HL-60 (cell line): ENCODE data around the gene CACNA2D3.

Source experiments
- SPI1 ChIP-seq: IDR thresholded peaks from 2 replicates; pipeline ENCODE4 v1.6.1; 2012; ENCODE audit warnings: low read depth, mild to moderate bottlenecking, borderline replicate concordance
- TF ChIP-seq, protein P1 (sequence below): IDR thresholded peaks from one replicate; pipeline ENCODE4 v1.5.1; 2011; ENCODE audit warnings: low read length, control low read depth, inconsistent platforms; ENCODE audit not compliant: insufficient read depth

DNA sequence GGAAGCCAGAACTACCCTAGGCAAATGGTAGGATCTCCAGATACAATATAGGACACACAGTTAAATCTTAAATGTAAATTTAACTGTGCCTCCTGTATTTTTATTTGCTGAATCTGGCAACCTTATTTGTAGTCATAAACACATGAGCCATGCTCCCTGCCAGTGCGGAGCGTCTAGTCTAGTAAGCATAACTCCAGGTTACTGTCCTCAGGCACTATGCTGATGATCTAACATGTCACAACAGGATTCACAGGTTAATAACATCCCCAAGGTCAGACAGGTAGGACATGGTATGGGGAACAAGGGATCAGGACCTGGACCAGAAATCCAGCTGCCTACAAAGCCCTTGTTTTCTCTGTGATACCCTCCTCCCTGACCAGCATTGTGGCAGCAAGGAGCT, 305.1 kb downstream of the CACNA2D3 start:
- TF ChIP-seq, protein P1, sequence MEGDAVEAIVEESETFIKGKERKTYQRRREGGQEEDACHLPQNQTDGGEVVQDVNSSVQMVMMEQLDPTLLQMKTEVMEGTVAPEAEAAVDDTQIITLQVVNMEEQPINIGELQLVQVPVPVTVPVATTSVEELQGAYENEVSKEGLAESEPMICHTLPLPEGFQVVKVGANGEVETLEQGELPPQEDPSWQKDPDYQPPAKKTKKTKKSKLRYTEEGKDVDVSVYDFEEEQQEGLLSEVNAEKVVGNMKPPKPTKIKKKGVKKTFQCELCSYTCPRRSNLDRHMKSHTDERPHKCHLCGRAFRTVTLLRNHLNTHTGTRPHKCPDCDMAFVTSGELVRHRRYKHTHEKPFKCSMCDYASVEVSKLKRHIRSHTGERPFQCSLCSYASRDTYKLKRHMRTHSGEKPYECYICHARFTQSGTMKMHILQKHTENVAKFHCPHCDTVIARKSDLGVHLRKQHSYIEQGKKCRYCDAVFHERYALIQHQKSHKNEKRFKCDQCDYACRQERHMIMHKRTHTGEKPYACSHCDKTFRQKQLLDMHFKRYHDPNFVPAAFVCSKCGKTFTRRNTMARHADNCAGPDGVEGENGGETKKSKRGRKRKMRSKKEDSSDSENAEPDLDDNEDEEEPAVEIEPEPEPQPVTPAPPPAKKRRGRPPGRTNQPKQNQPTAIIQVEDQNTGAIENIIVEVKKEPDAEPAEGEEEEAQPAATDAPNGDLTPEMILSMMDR, result no peak
- TF ChIP-seq SPI1, result no peak
